Muscle of back (tissue), 11 donors: ENCODE results near the gene CUL4A. TPM values are rescaled to one million over a fixed set of nuclear protein-coding genes. Genes with fewer than 3 reads are reported as not detected.
"Not testable (repeated sequence)": the region's sequence is repeated elsewhere in the genome, so short reads cannot be mapped to it uniquely, and the experiment has no call there.

Source experiments
- DNase-seq, 3 donors: peaks; one replicate each; pipeline versions ENCODE4 v3.0.0 to v3.0.0-alpha.2; 2013
- polyA plus RNA-seq, 10 donors: library from polyadenylated mRNA; unstranded; fragments of 120-200 nt; gene quantifications; one replicate each; pipeline ENCODE4 v1.2.1, GENCODE V29; 2013; ENCODE audit not compliant: insufficient read length in 10 of 10

The CUL4A gene
- polyA plus RNA-seq, 10 donors: 53.9 to 86.4 (median 69.7) TPM

DNA sequence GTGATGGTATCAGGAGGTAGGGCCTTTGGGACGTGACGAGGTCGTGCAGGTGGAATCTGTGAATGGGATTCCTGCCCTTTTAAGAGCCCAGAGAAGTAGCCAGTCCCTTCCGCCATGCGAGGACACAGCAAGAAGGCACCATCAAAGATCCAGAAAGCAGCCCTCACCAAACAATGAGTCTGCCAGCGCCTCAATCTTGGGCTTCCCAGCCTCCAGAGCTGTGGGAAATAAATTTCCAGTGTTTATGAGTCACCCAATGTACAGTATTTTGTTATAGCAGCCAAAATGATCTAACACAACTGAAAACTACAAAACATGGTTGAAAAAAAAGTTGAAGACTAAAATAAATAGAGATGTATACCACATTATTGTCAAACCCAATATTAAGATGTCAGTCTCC lies 70.7 kb downstream of the CUL4A start:
- DNase-seq: no peak

DNA sequence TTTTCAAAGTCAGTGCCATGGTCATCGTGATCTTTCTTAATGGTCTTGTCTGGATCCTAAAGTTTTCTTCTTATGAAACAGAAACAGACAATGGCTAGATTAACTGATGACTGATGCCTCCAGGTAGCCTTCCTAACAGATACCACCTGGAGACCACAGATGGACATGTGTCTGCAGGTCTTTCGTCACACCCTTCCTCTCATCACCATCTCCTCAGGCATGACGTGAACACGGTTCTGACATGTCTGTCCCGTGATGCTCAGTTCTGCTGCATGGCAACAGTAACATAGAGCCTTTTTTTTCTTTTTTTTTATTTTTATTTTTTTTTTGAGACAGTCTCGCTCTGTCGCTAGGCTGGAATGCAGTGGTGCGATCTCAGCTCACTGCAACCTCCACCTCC lies 74.5 kb downstream of the CUL4A start:
- DNase-seq: no peak

DNA sequence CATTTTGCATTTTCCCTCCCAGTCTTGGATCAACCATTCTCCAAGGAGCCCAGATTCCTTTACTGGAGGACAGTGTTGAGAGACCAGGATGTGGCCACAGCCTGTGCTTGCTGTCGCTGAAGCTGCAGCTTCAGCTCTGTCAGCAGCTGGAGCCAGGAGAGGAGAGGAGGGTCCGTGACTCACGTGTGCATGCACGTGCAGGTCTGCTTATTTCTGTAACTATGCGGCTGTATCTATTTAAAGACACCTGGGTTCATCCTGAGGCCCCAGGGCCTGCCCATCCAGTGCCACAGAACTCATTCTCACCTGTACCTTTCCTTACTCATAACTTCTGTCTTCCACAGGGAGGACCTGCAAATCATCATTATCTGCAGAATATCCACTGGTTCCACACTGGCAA lies 79.5 kb downstream of the CUL4A start:
- no peak for DNase-seq

GRCh38 chr13:113291129-113291528 lies 81.7 kb downstream of the CUL4A start:
- no peak for DNase-seq

- peak in 2 of 3 donors; percentile 12 to 32 for DNase-seq
Observed at GRCh38 chr13:113292021-113292862, 82.8 kb downstream of the CUL4A start.

DNA sequence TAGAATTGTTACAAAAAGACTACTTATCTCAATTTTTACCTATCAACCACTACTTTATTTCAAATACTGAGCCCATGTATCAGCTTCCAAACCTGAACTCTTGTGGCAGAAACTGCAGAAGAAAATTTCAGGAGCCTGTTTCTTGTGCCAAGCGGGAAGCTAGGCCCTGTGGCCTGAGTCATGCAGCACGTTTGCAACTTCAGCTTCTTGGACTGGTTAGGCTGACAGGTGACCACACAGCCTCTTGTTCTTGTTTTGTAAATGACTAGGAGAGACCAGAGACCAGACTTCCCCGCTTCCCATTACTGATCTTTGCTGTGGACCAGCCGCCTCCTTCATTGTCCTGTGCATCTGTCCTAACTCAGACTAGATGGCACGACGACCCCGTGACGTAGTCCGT lies 84.3 kb downstream of the CUL4A start:
- no peak for DNase-seq

DNA sequence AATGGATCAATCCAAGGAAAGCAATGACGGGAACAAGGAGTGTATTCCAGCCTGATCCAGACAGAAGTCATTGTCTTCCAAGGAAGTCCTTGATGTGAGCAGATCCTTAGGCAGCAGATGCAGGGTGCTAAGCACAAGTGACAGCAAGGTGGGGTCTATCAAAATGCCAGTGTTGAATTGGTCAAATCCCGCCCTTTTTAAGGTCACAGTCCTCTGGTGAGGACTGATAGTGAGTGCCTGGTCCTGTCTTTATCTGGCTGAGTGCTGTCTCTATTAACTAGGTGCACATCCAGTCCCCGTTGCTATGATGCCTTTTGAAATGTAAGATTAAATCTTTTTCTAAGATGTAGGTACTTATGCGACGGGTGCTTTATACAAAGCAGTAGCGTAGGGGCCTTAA lies 86.4 kb downstream of the CUL4A start:
- no peak for DNase-seq

DNA sequence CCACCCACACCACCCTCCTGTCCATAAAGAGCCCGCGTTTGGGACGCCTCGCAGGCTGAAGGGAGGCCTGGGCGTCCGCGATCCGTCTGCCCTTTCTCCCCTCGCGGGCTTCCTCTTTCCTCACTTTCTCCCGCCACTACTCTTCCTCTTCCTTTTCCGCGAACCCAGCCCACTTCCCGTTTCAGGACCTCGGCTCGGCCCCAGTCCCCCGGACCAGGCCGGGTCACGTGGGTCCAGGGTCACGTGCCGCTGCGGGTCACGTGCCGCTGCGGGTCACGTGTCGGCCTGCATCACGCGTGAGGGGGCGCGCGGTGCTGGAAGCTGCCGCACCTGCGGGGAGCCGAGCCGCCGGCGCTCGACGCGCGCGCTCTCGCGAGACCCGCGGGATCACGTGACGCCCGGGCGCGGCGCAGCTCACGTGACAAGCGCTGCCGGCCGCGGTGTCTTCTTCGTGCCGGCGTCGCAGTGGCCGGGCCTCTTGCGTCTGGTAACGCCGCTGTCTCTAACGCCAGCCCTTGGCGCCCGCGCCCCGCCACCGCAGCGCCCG lies 87.5 kb downstream of the CUL4A start, which contains the start of gene LAMP1:
Gene LAMP1, plus strand, starts transcription at position 417 of the 547 bp plus-strand sequence. CDS start 196 bp downstream, outside the sequence.
- peak; percentile 98 to 100 (median 99) for DNase-seq

- peak in 2 of 3 donors; percentile 18 to 37 for DNase-seq
Observed at GRCh38 chr13:113297370-113298042, 88.1 kb downstream of the CUL4A start.

- DNase-seq: no peak
Observed at GRCh38 chr13:113298043-113298945, 88.9 kb downstream of the CUL4A start.

- no peak for DNase-seq
Observed at GRCh38 chr13:113299951-113300350, 90.5 kb downstream of the CUL4A start.

GRCh38 chr13:113302986-113303385 lies 93.6 kb downstream of the CUL4A start:
- DNase-seq: no peak

GRCh38 chr13:113304121-113304520 lies 94.7 kb downstream of the CUL4A start:
- DNase-seq: no peak

GRCh38 chr13:113305208-113305607 lies 95.8 kb downstream of the CUL4A start:
- no peak for DNase-seq

- no peak for DNase-seq
Observed at GRCh38 chr13:113307491-113307890, 98.1 kb downstream of the CUL4A start.

GRCh38 chr13:113309473-113309872 lies 100.1 kb downstream of the CUL4A start:
- DNase-seq: no peak

DNA sequence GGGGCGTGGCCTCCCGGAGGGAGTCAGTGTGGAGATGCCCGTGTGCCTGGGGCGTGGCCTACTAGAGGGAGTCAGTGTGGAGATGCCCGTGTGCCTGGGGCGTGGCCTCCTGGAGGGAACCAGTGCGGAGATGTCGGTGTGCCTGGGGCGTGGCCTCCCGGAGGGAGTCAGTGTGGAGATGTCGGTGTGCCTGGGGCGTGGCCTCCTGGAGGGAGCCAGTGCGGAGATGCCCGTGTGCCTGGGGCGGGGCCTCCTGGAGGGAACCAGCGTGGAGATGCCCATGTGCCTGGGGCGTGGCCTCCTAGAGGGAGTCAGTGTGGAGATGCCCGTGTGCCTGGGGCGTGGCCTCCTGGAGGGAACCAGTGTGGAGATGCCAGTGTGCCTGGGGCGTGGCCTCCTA lies 104.7 kb downstream of the CUL4A start:
- DNase-seq: not testable (repeated sequence)

DNA sequence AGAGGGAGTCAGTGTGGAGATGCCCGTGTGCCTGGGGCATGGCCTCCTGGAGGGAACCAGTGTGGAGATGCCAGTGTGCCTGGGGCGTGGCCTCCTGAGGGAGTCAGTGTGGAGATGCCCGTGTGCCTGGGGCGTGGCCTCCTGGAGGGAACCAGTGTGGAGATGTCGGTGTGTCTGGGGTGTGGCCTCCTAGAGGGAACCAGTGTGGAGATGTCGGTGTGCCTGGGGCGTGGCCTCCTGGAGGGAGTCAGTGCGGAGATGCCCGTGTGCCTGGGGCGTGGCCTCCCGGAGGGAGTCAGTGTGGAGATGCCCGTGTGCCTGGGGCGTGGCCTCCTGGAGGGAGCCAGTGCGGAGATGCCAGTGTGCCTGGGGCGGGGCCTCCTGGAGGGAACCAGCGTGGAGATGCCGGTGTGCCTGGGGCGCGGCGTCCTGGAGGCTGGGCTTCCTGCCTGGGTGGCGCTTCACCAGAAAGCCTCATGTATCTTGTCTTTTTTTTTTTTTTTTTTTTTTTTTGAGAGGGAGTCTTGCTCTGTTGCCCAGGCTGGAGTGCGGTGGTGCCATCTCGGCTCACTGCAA lies 105.6 kb downstream of the CUL4A start:
- not testable (repeated sequence) for DNase-seq

DNA sequence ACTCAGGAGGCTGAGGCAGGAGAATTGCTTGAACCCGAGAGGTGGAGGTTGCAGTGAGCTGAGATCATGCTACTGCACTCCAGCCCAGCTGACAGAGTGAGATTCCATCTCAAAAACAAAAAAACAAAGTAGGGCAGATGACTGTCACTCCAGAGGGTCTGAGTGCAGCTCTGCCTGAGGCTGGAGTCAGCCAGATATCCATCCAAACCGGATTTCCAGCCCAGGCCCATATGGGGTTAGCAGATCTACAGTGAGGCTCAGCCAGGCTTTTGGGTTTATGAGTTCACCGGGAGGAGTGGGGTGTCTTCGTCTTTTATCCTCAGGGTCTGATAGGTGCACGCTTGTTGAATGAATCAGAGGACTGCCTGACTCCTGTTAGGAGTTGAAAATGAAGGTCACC lies 106.6 kb downstream of the CUL4A start:
- DNase-seq: no peak
